Islet precursor cell (in vitro differentiated cells): ENCODE results near the gene BTK.

Source experiments
- DNase-seq: peaks from one replicate; pipeline ENCODE4 v3.0.0-alpha.2; 2018

BTK gene

DNA sequence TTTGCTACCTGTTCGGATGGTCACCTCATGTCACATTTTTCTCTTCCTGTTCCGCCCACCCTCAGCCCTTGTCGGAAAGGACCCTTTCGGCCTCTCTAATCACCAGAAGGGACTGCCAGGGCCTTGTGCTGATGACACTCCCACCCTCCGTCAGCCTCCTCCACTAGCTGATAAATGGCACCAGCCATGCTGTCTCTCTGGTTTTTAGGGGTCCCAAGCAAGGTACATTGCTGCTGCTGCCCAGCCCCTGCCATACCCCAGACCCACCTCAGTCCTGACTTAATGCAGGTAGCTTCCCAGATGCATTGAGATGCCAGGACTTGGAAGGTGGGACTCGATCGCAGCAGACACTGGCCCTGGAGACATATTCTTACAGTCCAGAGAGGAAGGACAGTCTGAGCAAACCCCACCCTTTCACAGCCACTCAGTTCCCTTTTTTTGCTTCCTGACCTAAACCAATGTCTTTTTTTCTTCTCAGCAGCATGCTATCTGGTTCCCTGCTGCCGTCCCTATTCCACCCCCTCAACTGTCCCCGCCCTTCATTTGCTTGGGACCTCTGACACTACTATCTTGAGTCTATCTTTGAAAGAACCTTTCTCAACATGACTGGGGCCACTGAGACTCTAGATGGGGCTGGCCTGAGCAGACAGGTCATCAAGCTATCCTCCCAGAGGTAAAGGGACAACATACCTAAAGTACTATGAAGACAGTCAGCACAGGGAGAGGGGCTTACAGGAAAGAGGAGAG lies at the start of gene BTK:
BTK (minus strand) TSS at position 397 of the 747 bp plus-strand sequence. CDS start 10,907 bp downstream, outside the sequence.
- no peak for DNase-seq

DNA sequence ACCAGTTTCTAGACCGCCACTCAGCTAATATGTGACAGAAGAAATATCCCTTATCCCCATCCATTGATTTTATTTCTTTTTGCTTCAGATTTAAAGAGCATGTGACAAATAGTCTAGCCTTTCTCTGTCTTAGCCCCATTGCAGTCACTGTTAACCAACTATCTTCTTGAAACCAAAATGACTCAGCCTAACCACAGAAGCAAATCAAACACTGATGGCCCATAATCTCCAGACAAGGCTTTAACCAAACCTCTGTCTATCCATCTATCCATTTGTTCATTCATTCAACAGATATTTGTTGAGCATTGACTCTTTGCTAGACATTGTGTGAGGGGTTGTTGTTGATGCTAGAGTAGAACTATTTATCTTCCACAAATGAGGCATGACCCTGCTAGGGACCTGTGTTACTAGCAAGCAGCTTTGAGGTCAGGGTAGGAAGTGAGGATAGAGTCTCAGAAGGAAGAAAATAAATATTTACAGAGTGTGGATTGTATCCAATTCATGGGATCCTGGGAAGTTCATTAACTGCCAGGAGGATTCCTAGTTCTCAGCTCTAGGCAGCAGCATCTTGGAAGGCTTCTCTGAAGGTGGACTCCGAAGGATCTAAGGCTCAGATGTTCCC lies 44.6 kb upstream of the BTK start:
- DNase-seq: no peak

GRCh38 chrX:101429934-101430333 lies 43.9 kb upstream of the BTK start:
- no peak for DNase-seq

DNA sequence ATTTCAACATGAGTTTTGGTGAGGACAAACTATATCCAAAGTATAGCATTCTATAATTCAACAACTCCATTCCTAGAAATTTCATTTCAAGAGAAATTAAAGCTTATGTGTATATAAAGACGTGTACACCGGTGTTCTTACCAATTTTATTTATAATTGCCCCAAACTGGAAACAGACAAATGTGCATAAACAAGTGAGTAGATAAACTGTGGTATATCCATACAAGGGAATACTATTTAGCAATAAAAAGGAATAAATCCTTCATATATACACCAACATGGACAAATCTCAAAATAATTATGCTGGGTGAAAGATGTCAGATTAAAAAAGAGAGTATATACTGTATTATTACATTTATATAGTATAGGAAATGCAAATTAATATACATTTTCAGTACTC lies 42.0 kb upstream of the BTK start:
- no peak for DNase-seq

- peak; percentile 53 for DNase-seq
Measured at GRCh38 chrX:101419489-101419888, 33.5 kb upstream of the BTK start.

DNA sequence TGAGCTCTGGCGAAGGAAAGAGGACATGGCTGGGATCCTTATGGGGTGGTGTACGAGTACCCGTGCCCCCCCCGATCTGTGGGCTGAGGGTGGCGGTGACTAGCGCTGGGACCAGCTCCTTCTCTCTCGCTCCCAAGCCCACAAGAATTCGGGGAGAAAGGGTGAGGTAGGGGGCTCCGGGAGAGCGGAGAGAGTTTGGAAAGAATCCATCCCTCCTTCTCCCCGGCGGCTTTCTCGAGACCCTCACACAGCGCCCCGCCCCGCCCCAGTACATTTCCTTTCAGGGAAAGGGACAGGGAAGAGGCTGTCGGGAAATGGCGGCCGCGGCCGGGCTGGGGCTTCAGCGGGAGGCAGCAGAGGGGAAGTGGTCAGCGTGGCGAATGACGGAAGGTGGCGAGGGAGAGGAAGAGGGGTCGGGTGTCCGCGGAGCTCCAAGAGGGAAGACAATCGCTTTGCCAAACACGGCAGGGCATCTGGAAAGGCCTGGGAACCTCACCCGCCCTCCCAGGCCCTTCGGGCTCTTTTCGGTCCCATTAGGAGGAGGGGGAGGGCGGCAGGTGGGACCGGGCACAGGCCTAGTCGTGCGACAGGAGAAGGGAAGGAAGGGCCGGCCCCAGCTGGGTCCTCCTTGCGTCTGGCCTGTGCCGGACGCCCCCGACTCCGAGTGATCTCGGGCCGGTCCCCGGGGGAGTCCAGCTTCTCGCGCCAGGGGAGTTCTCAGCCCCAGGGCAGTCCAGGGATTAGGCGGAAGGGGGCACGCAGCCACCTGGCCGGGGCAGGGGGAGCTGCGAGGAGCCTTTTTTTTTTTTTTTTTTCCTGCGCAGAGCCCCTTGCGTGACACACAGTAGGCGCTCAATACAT lies 32.2 kb upstream of the BTK start:
- peak; percentile 81 for DNase-seq

GRCh38 chrX:101417190-101417589 lies 31.2 kb upstream of the BTK start:
- no peak for DNase-seq

DNA sequence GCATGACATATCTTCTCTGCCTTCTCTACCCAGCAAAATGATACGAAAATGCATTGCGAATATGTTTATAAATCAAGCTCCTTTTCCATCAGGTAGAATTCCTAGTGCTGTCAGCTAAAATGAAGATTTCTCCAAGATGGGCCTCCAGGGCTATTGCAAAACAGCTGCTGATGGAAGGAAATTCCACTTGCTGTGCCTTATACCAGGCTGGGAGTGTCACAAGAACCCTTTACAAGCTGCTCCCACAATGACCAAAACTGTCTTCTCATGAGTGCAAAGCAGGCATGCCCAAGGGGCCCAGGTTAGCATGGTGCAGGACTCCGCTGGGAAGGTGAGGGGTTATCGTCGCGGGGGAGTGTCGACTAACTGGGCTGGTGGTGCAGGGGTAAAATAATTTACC lies 30.7 kb upstream of the BTK start:
- DNase-seq: no peak

GRCh38 chrX:101415180-101416145 lies 29.5 kb upstream of the BTK start:
- peak; percentile 60 for DNase-seq

- DNase-seq: peak; percentile 14
Measured at GRCh38 chrX:101411984-101412383, 26.0 kb upstream of the BTK start.

DNA sequence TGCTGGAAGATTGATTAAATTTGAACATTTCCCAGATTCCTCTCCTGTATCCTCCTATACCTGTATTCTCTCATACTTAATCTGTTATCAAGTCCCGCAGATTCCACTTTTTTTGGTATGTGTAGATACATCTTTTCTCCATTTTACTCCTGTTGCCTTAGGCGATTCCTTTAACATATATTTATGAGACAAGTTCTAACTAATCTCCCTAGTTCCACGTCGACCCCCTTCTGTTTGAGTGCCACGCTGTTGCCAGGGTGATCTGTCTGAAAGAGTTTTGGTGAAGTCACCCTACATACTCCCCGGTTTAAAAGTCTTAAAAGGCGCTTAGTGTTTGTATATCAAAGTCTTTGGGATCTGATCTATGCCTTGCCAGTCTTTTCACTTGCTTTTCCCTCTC lies 24.5 kb upstream of the BTK start:
- DNase-seq: peak; percentile 21

DNA sequence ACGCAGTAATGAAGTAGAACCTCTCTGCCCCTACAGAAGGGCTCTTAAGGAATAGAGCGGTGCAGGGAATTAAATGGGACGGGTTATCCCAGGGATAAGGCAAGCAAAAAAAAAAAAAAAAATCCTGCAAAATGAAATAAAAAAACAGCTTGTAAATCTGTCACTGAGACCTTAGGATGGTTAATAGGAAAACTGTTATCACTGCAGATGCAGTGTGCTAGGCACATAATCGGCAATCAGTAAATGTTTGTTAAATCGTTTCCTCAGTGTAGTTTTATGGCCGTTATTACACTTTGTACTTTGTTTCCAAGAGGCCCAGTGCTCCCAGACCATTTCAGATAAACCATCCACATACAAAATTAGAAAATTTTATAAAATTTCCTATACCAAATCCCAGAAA lies 23.1 kb upstream of the BTK start:
- DNase-seq: no peak

- DNase-seq: no peak
Measured at GRCh38 chrX:101408532-101408841, 22.5 kb upstream of the BTK start.

GRCh38 chrX:101407748-101408531 lies 21.9 kb upstream of the BTK start, which contains the start of the genes GLA and HNRNPH2:
TSS of gene GLA (minus strand) at chrX:101407925. CDS start at chrX:101407903, 22 bp downstream.
TSS of gene HNRNPH2 (plus strand) at chrX:101408222. CDS start at chrX:101411989, 3,767 bp downstream.
- DNase-seq: peak; percentile 94

DNA sequence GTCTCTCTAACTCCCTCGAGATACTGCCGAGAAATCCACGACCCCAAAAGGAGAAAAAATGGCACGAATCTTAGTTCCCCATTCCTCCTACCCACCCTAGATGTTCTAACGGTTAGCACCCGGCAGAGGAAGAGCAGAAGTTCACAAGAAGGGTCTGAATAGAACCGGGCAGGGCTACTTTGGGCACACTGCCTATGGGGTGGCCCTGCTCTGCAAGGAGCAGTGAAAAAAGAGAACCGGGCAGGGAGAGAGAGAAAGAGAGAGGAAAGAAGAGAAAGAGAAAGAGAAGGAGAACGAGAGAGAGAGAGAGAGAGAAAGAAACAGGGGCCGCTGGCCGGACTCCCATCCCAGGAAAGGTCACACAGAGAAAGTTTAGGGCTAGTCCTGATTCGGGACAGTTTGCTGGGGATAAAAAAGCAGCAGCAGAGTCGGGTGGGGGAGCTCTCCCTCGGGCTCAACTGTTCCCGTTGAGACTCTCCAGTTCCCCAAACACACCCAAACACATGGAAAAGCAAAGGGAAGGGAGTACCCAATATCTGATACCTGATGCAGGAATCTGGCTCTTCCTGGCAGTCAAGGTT lies 21.3 kb upstream of the BTK start:
- no peak for DNase-seq

- no peak for DNase-seq
Measured at GRCh38 chrX:101399825-101400224, 13.8 kb upstream of the BTK start.

DNA sequence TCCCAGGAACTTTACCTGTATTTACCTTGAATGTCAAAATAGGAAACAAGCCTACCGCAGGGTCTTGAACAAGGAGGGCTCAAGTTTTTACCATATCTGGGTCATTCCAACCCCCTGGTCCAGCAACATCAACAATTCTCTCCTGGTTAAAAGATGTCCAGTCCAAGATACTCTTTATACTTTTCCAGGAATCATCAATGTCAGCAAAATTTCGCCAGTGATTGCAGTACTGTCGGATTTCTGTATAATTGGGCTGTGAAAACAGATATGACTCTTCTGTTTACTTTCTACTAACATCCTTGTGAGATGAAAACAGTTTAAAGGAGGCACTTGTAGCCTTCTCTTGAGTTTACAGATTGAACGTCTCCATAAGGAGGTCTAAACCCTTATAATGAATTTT lies 12.7 kb upstream of the BTK start:
- DNase-seq: no peak

- no peak for DNase-seq
Measured at GRCh38 chrX:101397779-101398178, 11.8 kb upstream of the BTK start.

GRCh38 chrX:101395789-101396188 lies 9.8 kb upstream of the BTK start:
- no peak for DNase-seq

DNA sequence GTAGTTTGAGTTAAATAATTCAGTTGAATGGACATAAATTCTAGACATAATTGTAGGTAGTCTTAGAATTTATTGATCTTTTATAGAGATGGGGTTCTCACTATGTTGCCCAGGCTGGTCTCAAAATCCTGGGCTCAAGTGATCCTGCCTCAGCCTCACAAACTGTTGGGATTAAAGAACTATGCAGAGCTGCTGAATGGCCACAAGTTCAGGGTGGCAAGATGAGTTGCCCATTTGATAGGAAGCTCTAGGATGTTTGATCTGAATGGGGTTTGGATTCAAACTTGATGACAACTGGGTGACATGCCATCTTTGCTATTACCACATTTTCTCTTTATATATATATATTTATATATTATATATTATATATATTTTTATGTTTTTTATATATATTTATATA lies 8.4 kb upstream of the BTK start:
- no peak for DNase-seq
